Prostate gland (tissue), 2 donors: ENCODE data around the gene ZRANB3.

ENCODE experiments used
- POLR2AphosphoS5 ChIP-seq: sonication (generic); formaldehyde crosslinking; IDR thresholded peaks from one replicate; pipeline ENCODE4 v1.6.1; 2017; ENCODE audit warnings: antibody characterized with exemption
- TF ChIP-seq, protein P1 (sequence below), 4 experiments: fragments of 200-600 bp in 2 of 4; fragments of 450-650 bp in 2 of 4; sonication (generic) in 2 of 4; IDR thresholded peaks; 1 replicate in 3 of 4; 2 replicates in 1 of 4; pipeline ENCODE4 v1.5.1; 2016 to 2019; ENCODE audit warnings: antibody characterized with exemption in 4 of 4, mild to moderate bottlenecking in 2 of 4, moderate library complexity in 2 of 4

DNA sequence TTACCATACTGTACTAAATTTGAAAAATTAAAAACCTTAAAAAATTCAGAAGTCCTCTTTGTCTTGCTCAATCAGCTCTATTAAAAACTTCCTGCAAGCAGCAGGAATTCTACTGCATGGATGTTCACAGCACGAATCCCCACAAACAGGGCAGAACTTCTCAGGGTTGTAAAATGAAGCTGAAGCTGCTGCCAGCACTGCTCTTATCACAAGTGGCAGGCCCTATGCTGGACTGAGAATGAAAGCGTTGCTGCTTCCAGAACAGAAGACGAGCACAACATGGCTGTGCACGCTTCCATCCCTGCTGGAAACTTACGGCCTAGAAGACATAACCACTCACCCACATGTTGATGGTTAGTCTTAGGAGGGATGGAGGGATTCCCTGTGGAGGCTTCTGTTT lies 345.0 kb downstream of the ZRANB3 start:
- TF ChIP-seq, protein P1, sequence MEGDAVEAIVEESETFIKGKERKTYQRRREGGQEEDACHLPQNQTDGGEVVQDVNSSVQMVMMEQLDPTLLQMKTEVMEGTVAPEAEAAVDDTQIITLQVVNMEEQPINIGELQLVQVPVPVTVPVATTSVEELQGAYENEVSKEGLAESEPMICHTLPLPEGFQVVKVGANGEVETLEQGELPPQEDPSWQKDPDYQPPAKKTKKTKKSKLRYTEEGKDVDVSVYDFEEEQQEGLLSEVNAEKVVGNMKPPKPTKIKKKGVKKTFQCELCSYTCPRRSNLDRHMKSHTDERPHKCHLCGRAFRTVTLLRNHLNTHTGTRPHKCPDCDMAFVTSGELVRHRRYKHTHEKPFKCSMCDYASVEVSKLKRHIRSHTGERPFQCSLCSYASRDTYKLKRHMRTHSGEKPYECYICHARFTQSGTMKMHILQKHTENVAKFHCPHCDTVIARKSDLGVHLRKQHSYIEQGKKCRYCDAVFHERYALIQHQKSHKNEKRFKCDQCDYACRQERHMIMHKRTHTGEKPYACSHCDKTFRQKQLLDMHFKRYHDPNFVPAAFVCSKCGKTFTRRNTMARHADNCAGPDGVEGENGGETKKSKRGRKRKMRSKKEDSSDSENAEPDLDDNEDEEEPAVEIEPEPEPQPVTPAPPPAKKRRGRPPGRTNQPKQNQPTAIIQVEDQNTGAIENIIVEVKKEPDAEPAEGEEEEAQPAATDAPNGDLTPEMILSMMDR (IDR thresholded peaks at IDR 0.05), result no peak
- TF ChIP-seq POLR2AphosphoS5, result no peak
